Ovary (tissue), 3 donors: Measurements from ENCODE around the gene SMAD9.

Source experiments
- POLR2A ChIP-seq: fragments of 450-650 bp; IDR thresholded peaks from one replicate; pipeline ENCODE4 v1.6.1; 2017; ENCODE audit warnings: antibody characterized with exemption, mild to moderate bottlenecking, moderate library complexity
- TF ChIP-seq, protein P1 (sequence below), 3 donors: fragments of 450-650 bp in 2 of 3; fragments of 200-600 bp in 1 of 3; IDR thresholded peaks; one replicate each; pipeline versions ENCODE4 v1.5.1 to v1.8.0; 2016 to 2022; ENCODE audit warnings: antibody characterized with exemption in 3 of 3, mild to moderate bottlenecking in 1 of 3
- donor health status: DM: no; HTN: no; CAD: no.

DNA sequence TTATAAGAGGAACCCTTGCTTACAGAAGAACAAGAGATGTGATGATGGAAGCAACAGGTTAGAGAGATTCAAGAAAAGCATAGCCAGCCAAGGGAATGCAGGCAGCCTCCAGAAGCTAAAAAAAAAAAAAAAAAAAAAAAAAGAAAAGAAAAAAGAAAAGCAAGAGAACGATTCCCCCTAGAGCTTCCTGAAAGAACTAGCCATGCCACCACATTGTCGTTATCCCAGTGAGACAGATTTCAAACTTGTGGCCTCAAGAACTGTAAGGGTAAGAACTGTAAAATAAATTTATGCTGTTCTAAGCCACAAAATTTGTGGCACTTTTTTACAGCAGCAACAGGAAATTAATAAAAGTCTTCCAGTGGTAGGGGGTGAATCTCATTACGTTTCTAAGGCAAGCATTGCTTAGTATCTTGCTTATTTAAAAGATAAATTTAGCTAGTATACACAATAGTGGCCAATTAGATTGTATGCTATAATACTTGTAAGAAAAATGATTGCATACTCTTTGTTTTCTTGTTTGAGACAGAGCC lies 79.3 kb downstream of the SMAD9 start:
- TF ChIP-seq, protein P1, sequence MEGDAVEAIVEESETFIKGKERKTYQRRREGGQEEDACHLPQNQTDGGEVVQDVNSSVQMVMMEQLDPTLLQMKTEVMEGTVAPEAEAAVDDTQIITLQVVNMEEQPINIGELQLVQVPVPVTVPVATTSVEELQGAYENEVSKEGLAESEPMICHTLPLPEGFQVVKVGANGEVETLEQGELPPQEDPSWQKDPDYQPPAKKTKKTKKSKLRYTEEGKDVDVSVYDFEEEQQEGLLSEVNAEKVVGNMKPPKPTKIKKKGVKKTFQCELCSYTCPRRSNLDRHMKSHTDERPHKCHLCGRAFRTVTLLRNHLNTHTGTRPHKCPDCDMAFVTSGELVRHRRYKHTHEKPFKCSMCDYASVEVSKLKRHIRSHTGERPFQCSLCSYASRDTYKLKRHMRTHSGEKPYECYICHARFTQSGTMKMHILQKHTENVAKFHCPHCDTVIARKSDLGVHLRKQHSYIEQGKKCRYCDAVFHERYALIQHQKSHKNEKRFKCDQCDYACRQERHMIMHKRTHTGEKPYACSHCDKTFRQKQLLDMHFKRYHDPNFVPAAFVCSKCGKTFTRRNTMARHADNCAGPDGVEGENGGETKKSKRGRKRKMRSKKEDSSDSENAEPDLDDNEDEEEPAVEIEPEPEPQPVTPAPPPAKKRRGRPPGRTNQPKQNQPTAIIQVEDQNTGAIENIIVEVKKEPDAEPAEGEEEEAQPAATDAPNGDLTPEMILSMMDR (IDR thresholded peaks at IDR 0.05), result no peak
- TF ChIP-seq POLR2A, result no peak
